Measurements from ENCODE around the gene DGCR8.

The DGCR8 gene

DNA sequence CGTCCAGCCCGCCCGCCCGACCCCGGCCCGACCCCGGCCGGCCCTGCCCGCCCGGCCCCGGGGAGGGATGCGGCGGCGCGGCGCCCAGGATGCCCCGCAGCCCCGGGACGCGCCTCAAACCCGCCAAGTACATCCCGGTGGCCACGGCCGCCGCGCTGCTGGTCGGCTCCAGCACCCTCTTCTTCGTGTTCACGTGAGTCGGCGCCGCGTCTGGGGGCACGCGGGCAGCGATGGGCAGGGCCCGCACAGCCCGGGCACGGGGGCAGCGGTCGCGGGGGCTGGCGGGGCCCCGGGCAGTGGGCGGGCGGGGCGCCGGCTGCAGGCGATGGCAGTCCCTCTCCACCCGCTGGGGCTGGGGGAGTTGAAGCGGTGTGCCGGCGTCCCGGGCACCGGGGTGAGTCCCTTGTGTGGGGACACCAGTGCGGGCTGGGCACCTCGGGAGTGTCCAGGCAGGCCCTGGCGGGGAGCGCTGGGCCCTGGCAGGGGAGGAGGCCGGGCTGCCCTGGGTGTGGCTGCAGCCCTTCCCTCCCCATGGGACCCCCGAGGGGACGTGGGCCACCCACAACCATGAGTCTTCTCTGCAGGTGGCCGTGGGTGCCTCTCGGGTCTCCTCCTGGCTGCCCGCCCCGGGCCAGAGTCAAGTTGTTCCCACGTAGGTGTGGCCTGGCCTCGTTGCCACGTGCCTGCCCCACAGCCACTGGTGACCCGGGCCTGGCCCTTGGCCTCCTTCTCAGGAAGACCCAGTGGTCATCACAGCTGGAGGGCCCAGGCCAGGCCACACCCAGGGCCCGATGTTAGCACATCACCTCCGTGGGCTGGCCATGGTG is 52.0 kb downstream of the DGCR8 start:
- peaks cover 50% of the 10 kb centered on the region for H3K4me1 Mint-ChIP-seq (ENCODE audit: low read depth)
- H3K9me3 Mint-ChIP-seq = no peaks in the 10 kb centered on the region
- H3K36me3 Mint-ChIP-seq (ENCODE audit: low read depth) = peaks cover 13% of the 10 kb centered on the region
- peak overlapping the region; percentile 66 for H3K27ac Mint-ChIP-seq
- no peaks in the 10 kb centered on the region for H3K27me3 Mint-ChIP-seq
- H3K4me3 Mint-ChIP-seq = peak overlapping the region; percentile 83
- intact Hi-C loops (cut with micrococcal nuclease) = loop anchor here (1.0 kb wide), 1 partner anchor 15 kb away; the partner anchor contains the start of gene TRMT2A

DNA sequence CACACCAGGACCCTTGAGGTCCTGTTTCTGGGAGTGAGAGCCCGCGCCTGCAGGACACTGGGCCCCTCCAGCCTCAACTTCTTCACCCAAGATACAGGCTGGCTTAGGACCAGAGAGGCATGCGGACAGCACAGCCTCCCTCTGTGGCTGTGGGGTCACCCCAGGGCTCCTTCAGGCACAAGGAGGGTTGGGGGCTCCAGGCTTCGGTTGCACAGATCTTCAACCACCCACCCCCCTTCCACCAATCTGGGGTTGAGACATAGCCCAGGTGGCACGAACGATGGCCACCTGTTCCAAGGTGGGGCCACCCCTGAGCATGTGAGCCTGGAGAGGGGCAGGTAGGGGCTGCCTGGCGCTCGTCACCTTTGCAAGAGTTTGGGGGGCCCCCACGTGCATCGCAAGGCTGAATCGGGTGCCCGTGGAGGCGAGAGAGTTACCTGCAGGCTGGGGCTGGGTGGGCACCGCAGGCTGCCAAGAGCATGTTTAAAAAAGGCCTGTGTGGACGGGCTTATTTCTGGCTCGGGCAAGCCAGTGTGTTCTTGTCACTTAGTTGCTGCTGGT is 52.7 kb downstream of the DGCR8 start:
- no peaks in the 10 kb centered on the region for H3K27me3 Mint-ChIP-seq
- H3K36me3 Mint-ChIP-seq (ENCODE audit: low read depth) = peaks cover 6% of the 10 kb centered on the region
- no peaks in the 10 kb centered on the region for H3K9me3 Mint-ChIP-seq
- peaks cover 57% of the 10 kb centered on the region for H3K4me1 Mint-ChIP-seq (ENCODE audit: low read depth)
- peak overlapping the region; percentile 83 for H3K4me3 Mint-ChIP-seq
- H3K27ac Mint-ChIP-seq = peak overlapping the region; percentile 66
- intact Hi-C loops (cut with micrococcal nuclease) = no loop called here

DNA sequence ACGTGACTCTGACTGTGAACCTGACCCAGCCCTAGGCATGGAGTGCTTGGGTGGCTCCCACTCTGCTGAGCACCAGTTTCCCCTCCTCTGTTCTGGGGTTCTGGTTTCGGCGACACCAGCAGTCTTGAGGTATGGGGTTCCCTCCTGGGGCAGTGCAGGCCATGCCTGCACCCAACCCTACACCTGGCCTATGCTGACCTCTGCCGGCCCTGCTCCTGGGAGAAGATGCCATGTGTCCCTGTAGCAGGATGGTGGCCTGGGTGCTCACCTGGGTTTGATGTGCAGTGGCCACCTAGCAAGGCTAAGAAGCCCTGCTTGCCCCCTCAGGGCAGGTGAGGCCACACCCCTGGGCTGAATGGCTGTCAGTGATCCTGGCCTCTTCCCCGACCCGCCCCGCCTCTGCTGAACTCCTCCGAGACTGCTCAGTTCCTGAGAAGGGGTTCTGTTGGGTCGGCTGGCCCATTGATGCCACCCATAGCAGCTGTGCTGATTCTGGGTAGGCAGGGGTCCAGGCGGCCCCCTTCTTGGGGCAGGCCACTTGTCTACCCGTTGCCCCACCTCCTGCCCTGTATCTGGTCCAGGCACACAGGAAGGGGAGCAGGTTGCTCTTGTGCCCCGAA is 54.0 kb downstream of the DGCR8 start:
- Mint-ChIP-seq H3K9me3 (no peaks in the 10 kb centered on the region), H3K4me3 (peak overlapping the region; percentile 18), H3K4me1 (ENCODE audit: low read depth) (peaks cover 65% of the 10 kb centered on the region), H3K27me3 (no peaks in the 10 kb centered on the region), H3K27ac (no peak overlapping the region), H3K36me3 (ENCODE audit: low read depth) (peaks cover 2% of the 10 kb centered on the region)
- intact Hi-C loops (cut with micrococcal nuclease) = no loop called here

DNA sequence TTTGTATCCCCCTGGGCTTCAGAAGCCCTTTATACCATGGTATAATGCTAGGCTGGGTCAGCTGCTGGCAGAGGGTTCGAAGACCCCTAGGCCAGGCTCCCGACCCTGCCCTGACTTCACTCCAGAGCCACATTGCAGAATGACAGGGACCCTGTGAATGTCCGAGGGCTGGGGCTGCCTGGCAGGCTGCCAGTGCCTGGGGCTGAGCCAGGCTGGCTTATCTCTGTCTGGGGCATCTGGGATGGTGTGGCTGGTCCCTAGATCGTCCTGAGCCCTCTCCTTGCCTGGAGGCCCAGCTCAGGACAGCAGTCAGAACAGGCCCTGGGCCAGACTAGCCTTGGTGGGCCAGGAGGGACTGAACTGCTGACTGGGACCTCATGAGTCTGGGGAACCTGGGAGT is 55.2 kb downstream of the DGCR8 start:
- Mint-ChIP-seq H3K4me3 (no peak overlapping the region), H3K9me3 (no peaks in the 10 kb centered on the region), H3K36me3 (ENCODE audit: low read depth) (peaks cover 14% of the 10 kb centered on the region), H3K4me1 (ENCODE audit: low read depth) (peaks cover 56% of the 10 kb centered on the region), H3K27ac (no peak overlapping the region), H3K27me3 (no peaks in the 10 kb centered on the region)
- intact Hi-C loops (cut with micrococcal nuclease) = no loop called here

DNA sequence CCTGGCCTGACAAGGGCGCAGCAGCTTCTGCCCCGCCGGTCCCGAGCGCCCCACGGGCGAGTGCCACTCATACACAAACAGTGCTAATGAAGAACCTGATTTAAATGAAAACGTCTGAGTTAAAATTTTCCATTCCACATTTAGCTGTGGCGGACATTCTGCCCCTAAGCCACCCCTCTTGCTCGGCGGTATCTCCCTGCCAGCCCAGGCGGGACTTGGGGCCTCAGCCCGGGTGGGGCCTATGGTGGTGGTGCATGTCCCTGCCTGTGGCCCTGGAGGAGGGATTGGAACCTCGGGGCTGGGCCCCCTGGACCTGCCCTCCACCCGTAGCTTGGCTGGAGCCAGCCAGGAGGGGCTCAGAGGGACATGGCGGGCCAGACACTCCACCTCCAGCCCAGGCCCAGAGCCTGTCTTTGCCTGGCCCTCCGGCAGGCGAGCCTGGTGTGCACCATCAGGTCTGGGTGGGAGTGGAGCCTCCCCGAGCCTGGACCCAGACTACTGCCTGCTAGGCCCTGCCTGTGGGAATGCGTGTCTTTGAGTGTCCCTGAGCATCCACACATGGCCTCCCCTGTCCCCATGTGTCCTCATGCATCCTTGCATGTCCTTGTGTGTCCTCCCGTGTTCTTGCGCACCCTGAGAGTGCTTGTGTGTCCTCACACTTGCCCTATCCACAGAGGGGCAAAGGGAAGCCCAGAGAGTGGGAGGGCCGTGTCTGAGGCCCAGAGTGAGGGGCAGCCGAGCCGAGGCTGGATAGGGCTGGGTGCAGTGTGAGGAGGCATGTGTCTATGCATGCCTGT is 56.0 kb downstream of the DGCR8 start:
- intact Hi-C loops (cut with micrococcal nuclease) = no loop called here
- H3K9me3 Mint-ChIP-seq = no peaks in the 10 kb centered on the region
- H3K36me3 Mint-ChIP-seq (ENCODE audit: low read depth) = peaks cover 22% of the 10 kb centered on the region
- H3K4me3 Mint-ChIP-seq = no peak overlapping the region
- H3K27ac Mint-ChIP-seq = no peak overlapping the region
- H3K27me3 Mint-ChIP-seq = no peaks in the 10 kb centered on the region
- peaks cover 50% of the 10 kb centered on the region for H3K4me1 Mint-ChIP-seq (ENCODE audit: low read depth)

DNA sequence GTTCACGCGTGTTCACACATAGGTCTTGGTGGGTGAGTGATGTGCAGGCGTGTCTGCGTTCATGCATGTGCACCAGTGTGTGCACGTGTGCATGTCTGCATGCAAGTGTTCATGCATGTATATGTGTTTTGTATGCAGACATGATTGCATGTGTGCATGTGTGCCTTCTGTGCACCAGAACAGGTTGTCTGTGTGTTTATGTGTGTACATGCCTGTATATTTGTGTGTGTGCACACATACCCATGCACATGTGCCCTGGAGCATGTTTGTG is 56.5 kb downstream of the DGCR8 start:
- H3K4me1 Mint-ChIP-seq (ENCODE audit: low read depth) = peaks cover 50% of the 10 kb centered on the region
- intact Hi-C loops (cut with micrococcal nuclease) = no loop called here
- H3K36me3 Mint-ChIP-seq (ENCODE audit: low read depth) = peaks cover 27% of the 10 kb centered on the region
- H3K4me3 Mint-ChIP-seq = no peak overlapping the region
- H3K27ac Mint-ChIP-seq = no peak overlapping the region
- no peaks in the 10 kb centered on the region for H3K27me3 Mint-ChIP-seq
- H3K9me3 Mint-ChIP-seq = no peaks in the 10 kb centered on the region

DNA sequence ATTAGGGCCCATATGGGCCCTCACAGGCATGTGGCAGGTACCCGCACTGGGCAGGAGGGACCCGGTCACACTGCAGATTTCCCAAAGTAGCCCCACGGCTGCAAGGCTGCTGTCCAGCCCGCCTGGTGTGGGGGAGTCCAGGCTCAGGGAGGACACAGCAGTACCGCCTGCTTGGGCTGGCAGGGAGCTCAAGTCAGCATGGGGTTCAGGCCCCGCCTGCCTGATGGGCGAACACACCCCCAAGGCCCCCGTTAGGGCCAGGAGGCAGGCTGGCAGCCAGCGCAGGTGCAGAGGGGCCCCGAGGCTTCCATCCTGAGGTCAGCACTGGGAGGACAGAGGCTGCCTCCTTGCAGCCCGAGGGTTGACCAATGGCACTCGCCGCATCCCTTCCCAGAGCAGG is 57.1 kb downstream of the DGCR8 start:
- H3K36me3 Mint-ChIP-seq (ENCODE audit: low read depth) = peaks cover 33% of the 10 kb centered on the region
- H3K27ac Mint-ChIP-seq = no peak overlapping the region
- no peaks in the 10 kb centered on the region for H3K27me3 Mint-ChIP-seq
- no peaks in the 10 kb centered on the region for H3K9me3 Mint-ChIP-seq
- intact Hi-C loops (cut with micrococcal nuclease) = no loop called here
- H3K4me3 Mint-ChIP-seq = no peak overlapping the region
- H3K4me1 Mint-ChIP-seq (ENCODE audit: low read depth) = peaks cover 50% of the 10 kb centered on the region

DNA sequence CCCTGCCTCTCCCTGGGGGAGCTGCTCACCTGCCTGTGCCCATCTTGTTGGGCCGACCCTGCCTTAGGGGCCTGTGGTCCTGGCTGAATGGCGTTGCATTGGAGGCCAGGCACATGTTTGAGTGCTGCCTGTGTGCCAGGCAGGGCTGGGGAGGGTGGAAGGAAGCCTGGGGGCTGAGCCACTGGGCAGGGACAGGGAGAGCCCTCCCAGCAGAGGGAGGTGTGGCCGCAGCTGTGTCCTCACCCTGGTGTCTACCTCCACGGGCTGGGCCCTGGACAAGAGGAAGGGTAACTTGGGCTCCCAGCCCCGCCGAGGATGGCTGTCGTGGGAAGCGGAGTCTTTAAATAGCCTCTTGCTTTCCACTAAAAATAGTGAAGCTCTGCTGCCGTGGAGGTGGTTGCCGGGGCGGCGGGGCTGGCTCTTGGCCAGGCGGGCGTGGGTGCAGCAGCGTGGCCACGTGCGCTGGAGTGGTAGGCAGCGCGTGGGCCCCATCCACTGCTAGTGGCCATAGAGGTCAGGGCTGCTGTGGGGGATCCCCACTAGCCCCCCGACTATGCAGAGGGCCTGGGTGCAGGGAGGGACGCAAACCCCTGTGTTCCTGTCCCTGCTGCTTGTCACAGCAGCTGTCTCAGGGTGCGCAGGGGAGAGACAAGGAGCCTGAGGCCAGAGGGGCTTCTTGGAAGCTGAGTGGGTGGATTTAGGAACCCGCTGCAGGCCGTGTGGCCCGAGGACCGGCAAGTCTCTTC is 57.8 kb downstream of the DGCR8 start:
- no peak overlapping the region for H3K27ac Mint-ChIP-seq
- no peaks in the 10 kb centered on the region for H3K27me3 Mint-ChIP-seq
- H3K9me3 Mint-ChIP-seq = no peaks in the 10 kb centered on the region
- intact Hi-C loops (cut with micrococcal nuclease) = no loop called here
- H3K4me3 Mint-ChIP-seq = no peak overlapping the region
- peaks cover 44% of the 10 kb centered on the region for H3K4me1 Mint-ChIP-seq (ENCODE audit: low read depth)
- peaks cover 40% of the 10 kb centered on the region for H3K36me3 Mint-ChIP-seq (ENCODE audit: low read depth)

DNA sequence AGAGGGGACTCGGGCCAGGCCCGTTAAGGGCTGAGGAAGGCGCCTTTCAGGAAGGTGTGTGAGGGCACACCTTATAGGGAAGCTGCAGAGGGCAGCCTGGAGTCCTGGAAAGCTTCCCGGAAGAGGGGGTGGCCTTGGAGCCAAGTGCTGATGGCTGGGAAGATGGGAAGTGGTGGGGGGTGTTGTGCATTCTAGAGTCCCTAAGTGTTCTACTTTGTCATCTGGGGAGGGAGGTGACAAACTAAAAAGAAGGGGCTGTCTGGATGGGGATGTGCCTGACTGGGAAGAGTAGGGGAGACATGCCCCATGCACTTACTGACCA is 58.3 kb downstream of the DGCR8 start:
- Mint-ChIP-seq H3K4me3 (no peak overlapping the region), H3K27ac (no peak overlapping the region)
- intact Hi-C loops (cut with micrococcal nuclease) = no loop called here

DNA sequence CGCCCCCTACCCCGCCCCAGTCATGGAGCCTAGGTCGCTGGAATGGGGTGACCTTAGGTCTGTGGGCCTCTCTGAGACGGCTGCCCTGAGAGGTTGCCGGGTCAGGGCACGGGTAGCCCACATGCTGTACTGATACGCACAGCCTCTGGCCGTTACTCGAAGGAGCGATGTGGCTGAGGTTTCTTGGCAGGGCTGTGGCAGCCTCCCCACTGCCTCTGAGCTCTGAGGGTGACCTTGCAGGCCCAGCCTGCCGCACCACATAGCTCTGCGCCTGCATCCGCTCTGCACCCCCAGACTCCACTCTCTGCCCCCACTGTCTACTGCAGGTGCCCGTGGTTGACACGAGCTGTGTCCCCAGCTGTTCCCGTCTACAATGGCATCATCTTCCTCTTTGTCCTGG is 58.8 kb downstream of the DGCR8 start:
- Mint-ChIP-seq H3K9me3 (no peaks in the 10 kb centered on the region), H3K27ac (no peak overlapping the region), H3K36me3 (ENCODE audit: low read depth) (peaks cover 50% of the 10 kb centered on the region), H3K4me3 (no peak overlapping the region), H3K27me3 (no peaks in the 10 kb centered on the region), H3K4me1 (ENCODE audit: low read depth) (peaks cover 33% of the 10 kb centered on the region)
- intact Hi-C loops (cut with micrococcal nuclease) = no loop called here

More for the DNA sequence above, 58.3 kb downstream of the DGCR8 start:
- H3K4me1 Mint-ChIP-seq (ENCODE audit: low read depth) = peaks cover 38% of the 10 kb centered on the region
- no peaks in the 10 kb centered on the region for H3K27me3 Mint-ChIP-seq
- H3K9me3 Mint-ChIP-seq = no peaks in the 10 kb centered on the region
- peaks cover 45% of the 10 kb centered on the region for H3K36me3 Mint-ChIP-seq (ENCODE audit: low read depth)

DNA sequence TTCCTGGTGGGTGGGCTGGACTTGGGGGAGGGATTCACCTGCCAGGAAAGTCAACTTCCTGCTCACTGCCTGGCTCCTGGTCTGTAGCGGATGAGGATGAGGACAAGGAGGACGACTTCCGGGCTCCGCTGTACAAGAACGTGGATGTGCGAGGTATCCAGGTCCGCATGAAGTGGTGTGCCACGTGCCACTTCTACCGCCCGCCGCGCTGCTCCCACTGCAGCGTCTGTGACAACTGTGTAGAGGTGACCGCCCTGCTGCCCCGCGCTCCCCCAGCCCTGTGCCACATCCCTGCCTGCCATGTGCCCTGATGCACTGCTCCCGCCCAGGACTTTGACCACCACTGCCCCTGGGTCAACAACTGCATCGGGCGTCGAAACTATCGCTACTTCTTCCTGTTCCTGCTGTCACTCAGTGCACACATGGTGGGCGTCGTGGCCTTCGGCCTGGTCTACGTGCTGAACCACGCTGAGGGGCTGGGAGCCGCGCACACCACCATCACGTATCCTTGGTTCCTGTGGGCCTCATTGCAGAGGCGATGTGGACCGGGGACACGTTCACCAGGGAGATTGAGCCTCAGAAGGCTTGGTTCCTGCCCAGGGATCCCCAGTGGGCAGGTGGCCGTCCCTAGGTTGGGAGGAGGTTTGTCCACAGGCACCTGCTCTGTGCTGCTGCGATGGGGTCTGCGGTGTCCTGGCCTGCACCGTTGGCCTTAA is 59.5 kb downstream of the DGCR8 start:
- intact Hi-C loops (cut with micrococcal nuclease) = no loop called here
- Mint-ChIP-seq H3K4me1 (ENCODE audit: low read depth) (peaks cover 26% of the 10 kb centered on the region), H3K4me3 (no peak overlapping the region), H3K9me3 (no peaks in the 10 kb centered on the region), H3K27ac (no peak overlapping the region), H3K27me3 (no peaks in the 10 kb centered on the region), H3K36me3 (ENCODE audit: low read depth) (peaks cover 57% of the 10 kb centered on the region)

DNA sequence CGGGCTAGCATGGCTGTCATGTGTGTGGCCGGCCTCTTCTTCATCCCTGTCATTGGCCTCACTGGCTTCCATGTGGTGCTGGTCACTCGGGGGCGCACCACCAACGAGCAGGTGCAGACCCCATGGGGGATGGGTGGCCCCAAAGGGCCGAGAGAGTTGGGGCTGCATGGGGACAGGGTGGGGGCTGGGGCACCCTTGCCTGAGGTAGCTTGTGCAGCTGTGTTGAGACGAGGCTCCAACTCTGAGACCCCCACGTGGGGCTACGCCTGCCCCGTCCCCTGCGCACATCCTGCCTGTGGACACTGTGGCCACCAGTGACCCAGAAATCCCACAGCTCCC is 60.0 kb downstream of the DGCR8 start:
- intact Hi-C loops (cut with micrococcal nuclease) = no loop called here
- H3K36me3 Mint-ChIP-seq (ENCODE audit: low read depth) = peaks cover 62% of the 10 kb centered on the region
- no peaks in the 10 kb centered on the region for H3K9me3 Mint-ChIP-seq
- H3K27me3 Mint-ChIP-seq = no peaks in the 10 kb centered on the region
- H3K27ac Mint-ChIP-seq = no peak overlapping the region
- no peak overlapping the region for H3K4me3 Mint-ChIP-seq
- peaks cover 25% of the 10 kb centered on the region for H3K4me1 Mint-ChIP-seq (ENCODE audit: low read depth)

DNA sequence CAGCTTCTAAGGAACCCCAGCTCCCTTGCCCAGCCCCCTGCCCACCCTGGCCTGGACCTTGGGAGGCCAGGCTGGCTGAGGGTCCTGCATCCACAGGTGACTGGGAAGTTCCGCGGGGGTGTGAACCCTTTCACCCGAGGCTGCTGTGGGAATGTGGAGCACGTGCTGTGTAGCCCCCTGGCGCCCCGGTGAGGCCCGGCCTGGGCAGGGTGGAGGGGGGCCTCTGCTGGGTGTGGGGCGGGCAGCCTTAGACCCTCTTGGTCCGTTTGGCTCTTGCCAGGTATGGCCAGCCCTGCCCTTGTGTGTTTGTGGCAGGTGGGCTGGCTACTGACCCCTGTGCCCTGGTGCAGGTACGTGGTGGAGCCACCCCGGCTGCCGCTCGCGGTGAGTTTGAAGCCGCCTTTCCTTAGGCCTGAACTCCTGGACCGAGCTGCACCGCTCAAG is 60.5 kb downstream of the DGCR8 start:
- Mint-ChIP-seq H3K9me3 (no peaks in the 10 kb centered on the region), H3K27ac (no peak overlapping the region), H3K4me3 (no peak overlapping the region), H3K4me1 (ENCODE audit: low read depth) (peaks cover 25% of the 10 kb centered on the region), H3K27me3 (no peaks in the 10 kb centered on the region), H3K36me3 (ENCODE audit: low read depth) (peaks cover 67% of the 10 kb centered on the region)
- intact Hi-C loops (cut with micrococcal nuclease) = no loop called here
